H9 (cell line): ENCODE results near the gene HPD. TPM values are rescaled to one million over a fixed set of nuclear protein-coding genes. Genes with fewer than 3 reads are reported as not detected.

Experiments used
- DNase-seq: peaks from one replicate; pipeline ENCODE4 v3.0.0-alpha.2; 2017
- H2AFZ ChIP-seq: one replicate; pipeline ENCODE4 v1.6.1; 2013; ENCODE audit warnings: mild to moderate bottlenecking, low read length, control low read depth, moderate library complexity
- H2AK5ac ChIP-seq: 2 replicates; pipeline ENCODE4 v1.6.1; 2013; ENCODE audit warnings: low read length, control low read depth, mixed read lengths; ENCODE audit not compliant: insufficient read length
- H2BK120ac ChIP-seq: one replicate; pipeline ENCODE4 v1.6.1; 2013; ENCODE audit warnings: low read depth, mild to moderate bottlenecking, low read length, control low read depth, inconsistent platforms; ENCODE audit not compliant: poor library complexity, severe bottlenecking
- H2BK12ac ChIP-seq: 2 replicates; pipeline ENCODE4 v1.6.1; 2013; ENCODE audit warnings: low read length, control low read depth, mixed read lengths, low read depth; ENCODE audit not compliant: insufficient read length
- H2BK15ac ChIP-seq: 2 replicates; pipeline ENCODE4 v1.6.1; 2013; ENCODE audit warnings: low read depth, low read length, control low read depth
- H2BK20ac ChIP-seq: one replicate; pipeline ENCODE4 v1.6.1; 2013; ENCODE audit warnings: low read depth, mild to moderate bottlenecking, low read length, control low read depth, inconsistent platforms; ENCODE audit not compliant: poor library complexity, severe bottlenecking
- H2BK5ac ChIP-seq: 2 replicates; pipeline ENCODE4 v1.6.1; 2013; ENCODE audit warnings: low read length, control low read depth, mixed read lengths; ENCODE audit not compliant: insufficient read length
- H3K14ac ChIP-seq: 2 replicates; pipeline ENCODE4 v1.6.1; 2013; ENCODE audit warnings: low read length, control low read depth; ENCODE audit not compliant: insufficient read depth
- H3K18ac ChIP-seq: 2 replicates; pipeline ENCODE4 v1.6.1; 2013; ENCODE audit warnings: low read depth, mild to moderate bottlenecking, mixed read lengths, low read length, control low read depth; ENCODE audit not compliant: insufficient read length
- H3K23ac ChIP-seq: 2 replicates; pipeline ENCODE4 v1.6.1; 2013; ENCODE audit warnings: low read length, control low read depth, mixed read lengths, low read depth; ENCODE audit not compliant: insufficient read length
- H3K23me2 ChIP-seq: 2 replicates; pipeline ENCODE4 v1.6.1; 2013; ENCODE audit warnings: low read depth, mild to moderate bottlenecking, mixed read lengths, low read length, control low read depth; ENCODE audit not compliant: insufficient read length, poor library complexity, severe bottlenecking
- H3K27ac ChIP-seq: 2 replicates; pipeline ENCODE4 v1.5.1; 2013; ENCODE audit warnings: low read length, control low read depth, mixed read lengths, low read depth; ENCODE audit not compliant: insufficient read length
- H3K27me3 ChIP-seq: 2 replicates; pipeline ENCODE4 v1.6.1; 2013; ENCODE audit warnings: low read length, control low read depth, inconsistent platforms; ENCODE audit not compliant: insufficient read depth
- H3K4ac ChIP-seq: 2 replicates; pipeline ENCODE4 v1.6.1; 2013; ENCODE audit warnings: low read depth, mild to moderate bottlenecking, control low read depth, inconsistent platforms, low read length, moderate library complexity
- H3K4me1 ChIP-seq: 2 replicates; pipeline ENCODE4 v1.6.1; 2013; ENCODE audit warnings: low read length, control low read depth, inconsistent platforms; ENCODE audit not compliant: insufficient read depth
- H3K4me2 ChIP-seq: 2 replicates; pipeline ENCODE4 v1.6.1; 2013; ENCODE audit warnings: low read length, control low read depth, mixed read lengths; ENCODE audit not compliant: insufficient read length, insufficient read depth
- H3K56ac ChIP-seq: 2 replicates; pipeline ENCODE4 v1.6.1; 2013; ENCODE audit warnings: low read depth, mild to moderate bottlenecking, mixed read lengths, low read length, control low read depth; ENCODE audit not compliant: insufficient read length
- H3K79me1 ChIP-seq: 2 replicates; pipeline ENCODE4 v1.6.1; 2013; ENCODE audit warnings: low read depth, mild to moderate bottlenecking, moderate library complexity, low read length, control low read depth, inconsistent platforms; ENCODE audit not compliant: insufficient read depth, poor library complexity, severe bottlenecking
- H3K79me2 ChIP-seq: 2 replicates; pipeline ENCODE4 v1.6.1; 2013; ENCODE audit warnings: low read length, control low read depth, inconsistent platforms; ENCODE audit not compliant: insufficient read depth
- H3K9ac ChIP-seq: 2 replicates; pipeline ENCODE4 v1.6.1; 2013; ENCODE audit warnings: low read length, control low read depth, mixed read lengths; ENCODE audit not compliant: insufficient read length; ENCODE audit errors: extremely low read depth
- H3K9me3 ChIP-seq: one replicate; pipeline ENCODE4 v1.6.1; 2013; ENCODE audit warnings: low read depth, low read length, inconsistent platforms; ENCODE audit not compliant: control insufficient read depth
- H3T11ph ChIP-seq: one replicate; pipeline ENCODE4 v1.6.1; 2013; ENCODE audit warnings: mild to moderate bottlenecking, low read length, control low read depth, inconsistent platforms
- H4K20me1 ChIP-seq: one replicate; pipeline ENCODE4 v1.6.1; 2013; ENCODE audit not compliant: control insufficient read depth, insufficient read length, insufficient read depth
- H4K5ac ChIP-seq: 2 replicates; pipeline ENCODE4 v1.6.1; 2013; ENCODE audit warnings: low read depth, mild to moderate bottlenecking, mixed read lengths, low read length, control low read depth; ENCODE audit not compliant: insufficient read length
- H4K8ac ChIP-seq: replicated peaks from 2 replicates; pipeline ENCODE4 v1.6.1; 2013; ENCODE audit warnings: low read length, control low read depth, mixed read lengths, low read depth; ENCODE audit not compliant: insufficient read length
- H4K91ac ChIP-seq: 2 replicates; pipeline ENCODE4 v1.6.1; 2013; ENCODE audit warnings: low read depth, mild to moderate bottlenecking, moderate library complexity, mixed read lengths, low read length, control low read depth; ENCODE audit not compliant: insufficient read length
- H3K27ac Mint-ChIP-seq, 3 experiments: 2 replicates in 2 of 3; 3 replicates in 1 of 3; pipeline ENCODE4 v1.8.0; 2020 to 2021; ENCODE audit warnings: mixed read lengths in 3 of 3, mild to moderate bottlenecking in 1 of 3, moderate library complexity in 1 of 3
- H3K27me3 Mint-ChIP-seq: 2 replicates; pipeline ENCODE4 v1.8.0; 2021; ENCODE audit warnings: low read depth, mild to moderate bottlenecking, moderate library complexity, mixed read lengths
- H3K36me3 Mint-ChIP-seq, 3 experiments: 2 replicates in 2 of 3; 3 replicates in 1 of 3; pipeline ENCODE4 v1.8.0; 2020 to 2021; ENCODE audit warnings: low read depth in 3 of 3, mixed read lengths in 3 of 3; ENCODE audit not compliant: insufficient read depth in 1 of 3
- H3K4me1 Mint-ChIP-seq, 2 experiments: 2 replicates each; pipeline ENCODE4 v1.8.0; 2020; ENCODE audit warnings: mixed read lengths in 2 of 2
- H3K4me3 Mint-ChIP-seq, 2 experiments: 2 replicates in 1 of 2; 3 replicates in 1 of 2; pipeline ENCODE4 v1.8.0; 2020 to 2021; ENCODE audit warnings: mild to moderate bottlenecking in 2 of 2, mixed read lengths in 2 of 2, moderate library complexity in 1 of 2
- H3K9me3 Mint-ChIP-seq, 2 experiments: 2 replicates in 1 of 2; 3 replicates in 1 of 2; pipeline ENCODE4 v1.8.0; 2020; ENCODE audit warnings: mild to moderate bottlenecking in 2 of 2, mixed read lengths in 2 of 2, moderate library complexity in 1 of 2
- CTCF ChIP-seq: fragments of 200-600 bp; sonication (generic); conservative IDR thresholded peaks from 3 replicates; pipeline ENCODE4 v1.8.0; 2021; ENCODE audit warnings: antibody characterized with exemption, mild to moderate bottlenecking
- WGBS: extraction: QIAGEN DNeasy Blood & Tissue Kit; methylation state at CpG from one replicate; pipeline ENCODE4 v1.1.7; 2013; ENCODE audit warnings: missing lambda C conversion rate, low lambda C conversion rate, mixed read lengths; ENCODE audit not compliant: insufficient read length; ENCODE audit errors: extremely low coverage; 5-methylcytosine and 5-hydroxymethylcytosine counted together
- total RNA-seq: library from RNA; stranded (reverse); gene quantifications from 2 replicates; pipeline ENCODE4 v1.2.1, GENCODE V29; 2021

Gene HPD
- total RNA-seq, 1 experiment from 2014 or later = not detected

GRCh38 chr12:121799156-121799841 is 59.4 kb downstream of the HPD start:
- Histone ChIP-seq H3K14ac (no peak overlapping the region), H4K5ac (no peak overlapping the region), H2BK5ac (no peak overlapping the region), H3K79me1 (no peaks in the 10 kb centered on the region), H3K27me3 (no peaks in the 10 kb centered on the region), H3K4me2 (peak overlapping the region; percentile 54), H3K23me2 (peaks cover 24% of the 10 kb centered on the region), H2BK12ac (no peak overlapping the region), H3K79me2 (no peaks in the 10 kb centered on the region; the same call in 1 of the 2 replicates), H3T11ph (no peak overlapping the region), H3K9me3 (no peaks in the 10 kb centered on the region), H2AK5ac (no peak overlapping the region), H2BK15ac (no peak overlapping the region), H3K4ac (no peak overlapping the region), H4K8ac (no peak overlapping the region), H3K18ac (no peak overlapping the region), H3K27ac (no peak overlapping the region), H4K91ac (no peak overlapping the region), H3K9ac (peak overlapping the region; percentile 12), H3K23ac (no peak overlapping the region), H2BK20ac (no peak overlapping the region), H2AFZ (no peak overlapping the region), H2BK120ac (no peak overlapping the region), H3K56ac (no peak overlapping the region), H4K20me1 (no peaks in the 10 kb centered on the region), H3K4me1 (peaks cover 4% of the 10 kb centered on the region; the same call in 1 of the 2 replicates)
- Mint-ChIP-seq H3K27ac (peak overlapping the region; percentile 89 to 99 (median 93)), H3K4me1 (peaks cover 47 to 48% of the 10 kb centered on the region in 2 experiments), H3K27me3 (no peaks in the 10 kb centered on the region; the same call in 1 of the 2 replicates), H3K36me3 (peaks cover 17 to 38% (median 31%) of the 10 kb centered on the region in 3 experiments), H3K4me3 (peak overlapping the region; percentile 75 to 86), H3K9me3 (no peaks in the 10 kb centered on the region; a peak in 1 of 5 replicates)
- WGBS = no CpG with 5 or more reads among the region's 30 CpGs
- TF ChIP-seq CTCF = no peak
- peak; percentile 71 for DNase-seq
